ENCODE results near the gene PDHA1. TPM values are rescaled to one million over a fixed set of nuclear protein-coding genes. Genes with fewer than 3 reads are reported as not detected.

PDHA1 gene
- total and polyA plus RNA-seq, 2 of the 4 experiments (the other 2 are of a cell fraction): 53.9 to 141 TPM

DNA sequence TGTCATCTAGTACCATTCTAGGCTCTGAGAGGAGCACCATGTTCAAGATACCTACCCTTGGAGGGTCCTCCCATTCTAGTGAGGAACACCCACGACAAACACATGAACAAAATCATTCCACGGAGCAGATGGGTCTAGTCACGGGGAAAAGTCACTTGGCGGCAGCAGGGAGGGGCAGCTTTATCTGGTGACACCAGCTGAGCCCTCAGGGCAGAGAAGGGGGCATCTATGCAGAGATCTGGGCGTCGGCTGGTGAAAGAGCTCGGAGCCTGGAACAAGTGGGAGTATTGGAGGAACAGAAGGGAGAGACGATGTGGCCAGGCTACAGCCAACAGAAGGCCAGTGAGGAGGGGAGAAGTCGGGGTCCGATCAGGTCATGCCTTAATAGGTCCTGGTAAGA, 11.9 kb upstream of the PDHA1 start:
- no peaks in the 10 kb centered on the region for H3K4me1 ChIP-seq (ENCODE audit: control insufficient read depth, insufficient read depth, low read length)
- no peak overlapping the region for H3K18ac ChIP-seq (ENCODE audit: low read depth, low read length)
- no peak overlapping the region for H3K14ac ChIP-seq (replicated peaks; ENCODE audit: low read depth, low read length)
- H3K9me1 ChIP-seq (ENCODE audit: insufficient read depth, low read length): no peaks in the 10 kb centered on the region
- no peak overlapping the region for H4K91ac ChIP-seq (ENCODE audit: insufficient read depth, low read depth, low read length)
- H3K4ac ChIP-seq (ENCODE audit: low read depth, low read length): no peak overlapping the region
- no peak overlapping the region for H2AFZ ChIP-seq (replicated peaks; ENCODE audit: low read length, poor library complexity)
- CTCF ChIA-PET: interaction anchor here (0.6 kb wide), 1 partner anchor 407 kb away, joined by 3 read pairs; no protein-coding TSS in a partner anchor
- no peak overlapping the region for H3K27ac ChIP-seq (ENCODE audit: insufficient read depth, low read length)
- no peak overlapping the region for H4K8ac ChIP-seq (ENCODE audit: low read depth in 2 of 2, low read length in 2 of 2)
- H3K56ac ChIP-seq (ENCODE audit: extremely low read depth, insufficient read depth, low read length): no peak overlapping the region
- no peak overlapping the region for H2BK120ac ChIP-seq (ENCODE audit: low read depth, low read length)
- H4K20me1 ChIP-seq (ENCODE audit: insufficient read depth, low read length): no peaks in the 10 kb centered on the region
- H3K23ac ChIP-seq (ENCODE audit: low read depth, low read length): no peak overlapping the region
- no peak overlapping the region for H3K9ac ChIP-seq (ENCODE audit: low read depth, low read length)
- no peak overlapping the region for H2BK5ac ChIP-seq (ENCODE audit: low read depth, low read length, poor library complexity, severe bottlenecking)
- no peaks in the 10 kb centered on the region for H3K79me1 ChIP-seq (ENCODE audit: low read depth in 1 of 2, low read length in 2 of 2)
- TF ChIP-seq MAZ (IDR thresholded peaks at IDR 0.05; ENCODE audit: borderline replicate concordance, low read depth, low read length): no peak
- TF ChIP-seq BHLHE40 (IDR thresholded peaks at IDR 0.05; ENCODE audit: low read depth, low read length): no peak
- TF ChIP-seq, protein P1, sequence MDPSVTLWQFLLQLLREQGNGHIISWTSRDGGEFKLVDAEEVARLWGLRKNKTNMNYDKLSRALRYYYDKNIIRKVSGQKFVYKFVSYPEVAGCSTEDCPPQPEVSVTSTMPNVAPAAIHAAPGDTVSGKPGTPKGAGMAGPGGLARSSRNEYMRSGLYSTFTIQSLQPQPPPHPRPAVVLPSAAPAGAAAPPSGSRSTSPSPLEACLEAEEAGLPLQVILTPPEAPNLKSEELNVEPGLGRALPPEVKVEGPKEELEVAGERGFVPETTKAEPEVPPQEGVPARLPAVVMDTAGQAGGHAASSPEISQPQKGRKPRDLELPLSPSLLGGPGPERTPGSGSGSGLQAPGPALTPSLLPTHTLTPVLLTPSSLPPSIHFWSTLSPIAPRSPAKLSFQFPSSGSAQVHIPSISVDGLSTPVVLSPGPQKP (IDR thresholded peaks at IDR 0.05; ENCODE audit: borderline replicate concordance, low read depth, low read length): no peak
- no peak for TF ChIP-seq NFE2L2 (IDR thresholded peaks at IDR 0.05; ENCODE audit: low read depth, low read length)
- no peak for TF ChIP-seq CEBPB (IDR thresholded peaks at IDR 0.05; ENCODE audit: low read depth, low read length)
- TF ChIP-seq CHD1 (IDR thresholded peaks at IDR 0.05; ENCODE audit: low read depth, low read length): no peak
- peaks cover 6% of the 10 kb centered on the region for H3K27me3 ChIP-seq (ENCODE audit: control insufficient read depth, insufficient read depth, low read length)
- no peak for DNase-seq
- H2BK20ac ChIP-seq (ENCODE audit: low read depth, low read length): no peak overlapping the region
- ATAC-seq (ENCODE audit: low read depth): no peak
- BruUV-seq (replicated peaks): no TSS peak
- 62% methylated on average over 8 of the region's 10 CpGs; no CpG with 5 or more reads in 1 of the 2 experiments for WGBS, 2 experiments (ENCODE audit: extremely low coverage in 2 of 2, insufficient read length in 1 of 2)
- dilution Hi-C loops (cut with HindIII; ENCODE audit: low sequenced_read_pairs, unreplicated experiment): no loop called here
- H3K4me3 ChIP-seq (ENCODE audit: insufficient read depth, low read depth, low read length): no peak overlapping the region
- intact Hi-C loops (cut with micrococcal nuclease): loop anchor here (5.0 kb wide), 1 partner anchor 310 kb away; no protein-coding TSS in a partner anchor
- no peak overlapping the region for H4K5ac ChIP-seq (ENCODE audit: low read depth, low read length)
- no peaks in the 10 kb centered on the region for H3K36me3 ChIP-seq (ENCODE audit: control insufficient read depth, insufficient read depth, low read length)
- no peak overlapping the region for H2BK15ac ChIP-seq (ENCODE audit: low read depth, low read length)
- POLR2A ChIA-PET (ENCODE audit: unreplicated experiment): no interaction called here
- in situ Hi-C loops (cut with MboI; ENCODE audit: low sequenced_read_pairs): loop anchor here (5.0 kb wide), 1 partner anchor 400 kb away; no protein-coding TSS in a partner anchor
- H3K9me3 ChIP-seq (ENCODE audit: control insufficient read depth, insufficient read depth, low read length): no peaks in the 10 kb centered on the region
- H3K4me2 ChIP-seq (ENCODE audit: low read depth, low read length): no peak overlapping the region
- H2AK9ac ChIP-seq (replicated peaks; ENCODE audit: low read depth, low read length, poor library complexity): no peak overlapping the region
- no peak overlapping the region for H2AK5ac ChIP-seq (ENCODE audit: low read depth, low read length)

Data from IMR-90 (cell line).